HG03565 (cell line): ENCODE measurements around the gene BNC2.
"Not testable (repeated sequence)": the region's sequence is repeated elsewhere in the genome, so short reads cannot be mapped to it uniquely, and the experiment has no call there.

Experiments used
- ATAC-seq: cut with Tn5 transposase; IDR thresholded peaks from one replicate; pipeline ENCODE4 v1.9.1; 2021; ENCODE audit warnings: mild to moderate bottlenecking, moderate library complexity; ENCODE audit not compliant: unreplicated experiment

BNC2 gene

GRCh38 chr9:16559418-16560188 lies 310.9 kb downstream of the BNC2 start:
- ATAC-seq, result no peak

GRCh38 chr9:16555802-16556201 lies 314.7 kb downstream of the BNC2 start:
- no peak for ATAC-seq

DNA sequence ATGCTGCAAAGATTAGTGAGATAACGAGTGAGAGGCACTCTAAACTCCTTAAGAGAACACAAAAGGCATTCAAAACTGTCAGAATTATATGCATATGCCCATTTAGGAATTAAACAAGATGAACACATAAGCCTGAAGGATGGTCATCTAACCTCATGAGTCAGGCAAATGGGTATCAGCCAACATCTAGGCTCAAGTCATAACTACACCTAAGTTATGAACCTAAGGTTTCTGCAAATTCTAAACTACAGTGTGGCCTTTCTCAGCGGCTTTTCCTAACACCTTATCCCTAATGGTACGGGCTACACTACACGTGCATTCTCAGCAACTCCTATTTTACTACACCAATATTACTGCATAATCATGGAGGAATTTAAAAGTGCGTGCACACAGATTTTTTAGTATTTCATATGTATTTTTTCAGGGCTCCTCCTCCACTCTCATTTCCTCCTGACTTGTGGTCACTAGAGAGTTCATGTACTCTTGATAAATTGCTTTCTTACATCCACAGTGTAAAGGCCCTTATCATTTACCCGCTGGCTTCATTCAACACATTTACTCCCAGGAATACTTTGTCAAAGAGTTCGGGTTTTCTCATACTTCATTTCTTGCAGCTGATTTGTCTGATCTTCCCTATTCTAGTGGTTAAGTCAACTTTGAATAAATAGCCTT lies 316.5 kb downstream of the BNC2 start:
- ATAC-seq, result no peak

DNA sequence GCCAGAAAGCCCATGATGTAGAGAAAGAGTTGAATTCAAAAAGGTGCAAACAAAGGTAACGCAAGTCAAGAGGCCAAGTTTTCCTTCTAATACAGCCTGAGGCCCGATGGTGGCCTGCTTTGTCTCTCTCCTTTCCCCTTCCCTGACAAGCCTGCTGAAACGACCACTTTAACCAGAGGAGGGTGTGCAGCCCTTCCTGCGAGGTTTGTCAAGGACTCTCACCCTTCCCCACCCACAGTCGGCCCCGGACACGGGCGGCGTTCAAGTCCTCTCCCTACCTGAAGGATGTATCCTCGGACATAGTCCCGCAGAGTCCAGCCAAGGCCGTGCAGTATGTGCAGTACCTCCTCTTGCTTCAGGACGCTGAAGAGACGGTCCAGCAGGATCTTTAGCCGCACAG lies 318.2 kb downstream of the BNC2 start:
- ATAC-seq, result no peak

- ATAC-seq, result no peak
These were observed 318.8 kb downstream of the BNC2 start for GRCh38 chr9:16551692-16552091.

GRCh38 chr9:16545639-16546038 lies 324.8 kb downstream of the BNC2 start:
- ATAC-seq, result no peak

DNA sequence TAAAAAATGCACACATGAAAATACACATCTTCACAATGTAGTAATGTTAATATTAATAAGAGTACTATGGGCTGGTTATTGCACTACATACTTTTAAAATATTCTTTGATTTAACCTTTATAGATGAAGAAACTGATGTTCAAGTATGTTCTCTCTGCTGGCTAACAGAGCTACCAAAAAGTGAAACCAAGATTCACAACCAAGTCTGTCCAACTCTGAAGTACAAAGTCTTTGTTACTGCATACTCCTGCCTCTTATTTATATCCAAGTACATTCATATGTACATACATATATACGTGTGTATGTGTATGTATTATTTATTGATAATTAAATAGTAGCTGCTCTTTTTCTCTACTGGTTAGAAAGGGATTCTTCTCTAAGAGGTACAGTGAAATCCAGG lies 325.6 kb downstream of the BNC2 start:
- no peak for ATAC-seq

- ATAC-seq, result no peak
These were observed 326.8 kb downstream of the BNC2 start for GRCh38 chr9:16543686-16544085.

DNA sequence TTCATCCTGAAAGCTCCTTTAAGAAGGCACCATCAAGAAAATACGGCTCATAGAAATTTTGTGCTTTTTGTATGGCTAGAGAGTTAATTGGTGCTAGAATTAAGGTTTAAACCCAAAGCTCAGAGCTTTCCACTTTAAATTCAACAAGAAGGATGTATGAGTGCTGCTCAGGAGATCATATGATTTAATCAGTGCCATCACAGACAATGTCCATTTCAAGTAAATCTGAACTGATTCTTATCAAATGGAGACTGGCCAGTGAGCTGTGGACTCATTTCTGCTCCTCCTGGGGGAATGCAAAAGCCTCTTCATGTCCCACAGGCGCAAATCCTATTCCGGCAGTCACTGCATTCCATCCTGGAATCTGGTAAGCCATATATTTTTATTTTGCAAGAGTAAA lies 327.2 kb downstream of the BNC2 start:
- ATAC-seq, result no peak

DNA sequence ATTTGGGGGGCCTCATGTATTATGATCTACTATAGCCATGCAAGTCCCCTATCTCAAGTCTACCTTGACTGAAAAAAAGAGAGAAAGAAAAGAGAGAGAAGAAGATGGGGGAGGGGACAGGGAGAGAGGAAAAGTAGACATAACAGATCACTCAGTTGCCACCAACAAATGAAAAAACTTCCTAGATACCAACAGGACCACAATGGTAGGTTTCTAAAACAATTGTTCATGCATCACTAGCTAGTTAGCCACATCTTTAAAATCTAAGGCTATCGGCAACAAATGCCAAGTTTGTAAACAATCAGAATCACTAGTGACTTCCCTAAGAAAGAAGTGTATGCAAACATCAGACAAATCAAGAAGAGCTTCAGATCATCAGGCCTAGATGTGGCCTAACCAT lies 328.2 kb downstream of the BNC2 start:
- no peak for ATAC-seq

DNA sequence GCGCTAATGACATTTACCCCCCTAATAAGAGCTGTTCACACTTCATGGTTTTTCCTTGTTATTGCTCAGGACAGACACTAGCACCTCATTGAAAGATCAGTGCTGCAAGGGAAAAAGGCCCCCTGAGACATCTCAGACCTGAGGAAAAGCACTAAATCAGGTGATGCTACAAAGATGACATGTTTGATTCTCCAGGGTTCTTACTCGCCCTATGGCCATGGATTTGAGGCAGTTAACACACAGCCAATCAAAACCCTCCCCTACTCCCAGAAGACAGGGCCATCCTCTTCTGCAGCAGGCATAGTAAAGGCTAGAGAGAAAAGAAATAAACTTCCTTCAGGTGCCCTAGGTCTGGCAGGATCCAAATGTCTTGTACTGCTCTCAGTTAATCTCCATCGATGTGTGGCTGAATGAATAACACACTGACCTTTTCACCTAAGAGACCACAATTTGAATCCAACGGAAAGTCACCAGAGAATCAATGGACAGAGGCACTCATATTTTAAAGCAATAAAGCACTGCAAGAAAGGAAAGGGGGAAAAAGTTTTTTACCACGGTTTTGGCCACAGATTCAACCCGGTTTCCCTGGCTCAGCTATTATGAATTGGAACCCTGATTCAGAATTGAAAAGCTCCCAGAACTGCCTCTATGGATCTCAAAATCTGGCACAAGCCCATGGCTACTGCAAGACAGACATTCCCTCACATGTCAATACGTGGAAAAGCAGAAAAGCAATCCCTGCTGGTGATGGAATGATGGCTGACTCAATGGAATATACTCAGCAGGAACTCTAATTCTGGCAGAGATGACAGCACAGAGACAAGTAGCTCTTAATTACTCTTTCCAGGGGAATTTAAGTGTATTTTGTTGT lies 329.5 kb downstream of the BNC2 start:
- no peak for ATAC-seq

GRCh38 chr9:16539626-16540025 lies 330.8 kb downstream of the BNC2 start:
- ATAC-seq, result not testable (repeated sequence)

- ATAC-seq, result no peak
These were observed 334.9 kb downstream of the BNC2 start for GRCh38 chr9:16535555-16535954.

DNA sequence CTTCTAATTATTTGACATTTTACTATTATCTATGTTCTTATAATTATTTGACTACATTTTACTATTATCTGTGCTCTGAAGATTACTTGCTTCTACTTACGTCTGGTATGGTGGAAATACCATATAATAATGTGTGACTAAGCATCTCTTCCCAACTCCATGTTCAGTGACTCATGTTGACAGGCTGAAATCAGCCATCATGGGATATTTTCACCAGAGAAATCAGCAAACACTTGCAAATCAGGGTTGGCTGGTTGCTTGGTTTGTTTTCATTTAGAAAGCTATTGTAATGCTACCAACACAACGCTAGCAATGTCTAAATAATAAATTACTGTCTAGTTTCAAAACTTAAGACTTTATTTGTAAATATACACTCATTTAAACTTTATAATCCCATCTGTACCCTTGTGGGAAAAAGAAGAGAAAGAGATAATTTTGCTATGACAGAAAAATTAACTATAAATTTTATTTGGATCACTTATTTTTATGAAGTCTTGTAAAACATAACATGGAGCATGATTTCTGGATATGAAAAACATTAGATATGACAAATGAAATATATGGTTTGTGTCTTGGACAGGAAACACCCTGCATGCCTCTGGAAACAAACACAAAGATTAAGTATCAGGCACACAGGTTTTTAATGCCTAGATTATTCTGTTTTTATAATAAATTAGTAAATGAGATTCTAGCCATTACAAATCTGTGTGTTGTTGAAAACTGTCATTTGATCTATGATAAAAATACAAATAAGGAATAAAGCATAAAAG lies 337.6 kb downstream of the BNC2 start:
- ATAC-seq, result no peak

DNA sequence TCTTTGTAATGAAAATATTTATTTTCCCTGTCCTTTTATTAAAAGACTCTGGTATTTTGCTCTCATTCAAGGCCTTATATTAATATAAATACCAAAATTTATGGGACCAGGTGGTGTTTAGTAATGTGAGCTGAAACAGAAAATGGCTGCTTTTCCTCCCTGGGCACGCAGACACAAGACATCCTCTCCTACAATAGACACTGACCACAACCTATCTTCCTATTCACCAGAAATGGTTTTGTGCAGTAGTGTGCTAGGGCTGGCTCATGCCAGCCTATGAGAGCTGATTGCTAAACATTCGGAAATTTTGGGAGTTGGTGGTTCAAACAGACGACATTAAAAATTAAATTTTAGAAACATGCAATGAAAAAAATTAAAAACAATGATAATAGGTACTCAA lies 338.2 kb downstream of the BNC2 start:
- ATAC-seq, result no peak

- ATAC-seq, result no peak
These were observed 339.5 kb downstream of the BNC2 start for GRCh38 chr9:16530669-16531642.

- no peak for ATAC-seq
These were observed 342.9 kb downstream of the BNC2 start for GRCh38 chr9:16527573-16527972.

DNA sequence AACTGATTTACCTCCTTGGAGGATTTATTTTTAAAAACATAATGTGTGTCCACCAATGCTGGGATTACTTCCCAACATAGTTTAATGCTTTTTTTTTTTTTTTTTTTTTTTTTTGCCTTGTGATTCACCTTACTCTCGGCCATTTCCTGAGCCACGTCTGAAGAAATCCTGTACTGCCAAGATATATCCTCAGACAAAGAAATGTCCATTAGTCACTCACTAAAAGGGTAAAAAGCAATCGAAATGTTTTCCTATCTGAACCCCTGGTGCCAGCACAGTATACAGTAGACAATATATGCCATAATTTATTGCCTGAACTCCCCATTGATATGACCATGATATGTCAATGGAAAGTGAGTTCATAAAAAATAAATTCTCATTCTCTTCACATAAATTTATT lies 344.1 kb downstream of the BNC2 start:
- no peak for ATAC-seq

- no peak for ATAC-seq
These were observed 345.6 kb downstream of the BNC2 start for GRCh38 chr9:16524823-16525222.

DNA sequence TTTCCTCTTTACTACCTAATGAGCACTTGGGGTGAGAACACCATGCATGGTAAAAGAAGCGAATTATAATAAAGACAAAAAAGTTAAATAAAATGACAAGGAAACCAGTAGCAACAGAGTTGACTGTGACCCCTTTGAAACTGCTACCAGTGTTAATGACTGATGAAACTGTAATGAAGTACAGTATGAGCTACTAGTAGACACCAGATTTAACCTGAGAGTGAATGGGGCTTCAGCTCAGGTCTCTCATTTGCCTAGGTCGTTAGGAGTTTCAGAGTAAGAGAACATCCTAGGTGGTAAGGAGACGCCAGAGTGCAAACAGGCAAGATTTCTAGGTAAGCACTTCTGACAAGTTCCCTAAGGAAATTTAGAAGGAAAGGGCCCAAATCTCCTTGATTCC lies 346.4 kb downstream of the BNC2 start:
- no peak for ATAC-seq
